Epithelial cell of proximal tubule (primary cell): Measurements from ENCODE around the gene AP1AR. TPM values are rescaled to one million over a fixed set of nuclear protein-coding genes. Genes with fewer than 3 reads are reported as not detected.
A peak's percentile ranks its signal among the peaks of the same experiment; 100 is the strongest.
"Not testable (repeated sequence)": the region's sequence is repeated elsewhere in the genome, so short reads cannot be mapped to it uniquely, and the experiment has no call there.

Experiments
- DNase-seq: peaks from one replicate; pipeline ENCODE4 v3.0.0-alpha.2; 2011; ENCODE audit warnings: low read depth
- H3K4me3 ChIP-seq: 2 replicates; pipeline ENCODE4 v1.5.1; 2011; ENCODE audit warnings: low read depth, mild to moderate bottlenecking, low read length
- total RNA-seq: library from RNA; depleted of rRNA; stranded (reverse); fragments of >200 nt; gene quantifications from 2 replicates; pipeline ENCODE4 v1.2.3, GENCODE V29; 2015
- TF ChIP-seq, protein P1 (sequence below): conservative IDR thresholded peaks from 2 replicates; pipeline ENCODE4 v1.5.1; 2012; ENCODE audit warnings: low read depth, mild to moderate bottlenecking, low read length

The AP1AR gene
- total RNA-seq, 1 donor from 2014 or later: 19.1 TPM

DNA sequence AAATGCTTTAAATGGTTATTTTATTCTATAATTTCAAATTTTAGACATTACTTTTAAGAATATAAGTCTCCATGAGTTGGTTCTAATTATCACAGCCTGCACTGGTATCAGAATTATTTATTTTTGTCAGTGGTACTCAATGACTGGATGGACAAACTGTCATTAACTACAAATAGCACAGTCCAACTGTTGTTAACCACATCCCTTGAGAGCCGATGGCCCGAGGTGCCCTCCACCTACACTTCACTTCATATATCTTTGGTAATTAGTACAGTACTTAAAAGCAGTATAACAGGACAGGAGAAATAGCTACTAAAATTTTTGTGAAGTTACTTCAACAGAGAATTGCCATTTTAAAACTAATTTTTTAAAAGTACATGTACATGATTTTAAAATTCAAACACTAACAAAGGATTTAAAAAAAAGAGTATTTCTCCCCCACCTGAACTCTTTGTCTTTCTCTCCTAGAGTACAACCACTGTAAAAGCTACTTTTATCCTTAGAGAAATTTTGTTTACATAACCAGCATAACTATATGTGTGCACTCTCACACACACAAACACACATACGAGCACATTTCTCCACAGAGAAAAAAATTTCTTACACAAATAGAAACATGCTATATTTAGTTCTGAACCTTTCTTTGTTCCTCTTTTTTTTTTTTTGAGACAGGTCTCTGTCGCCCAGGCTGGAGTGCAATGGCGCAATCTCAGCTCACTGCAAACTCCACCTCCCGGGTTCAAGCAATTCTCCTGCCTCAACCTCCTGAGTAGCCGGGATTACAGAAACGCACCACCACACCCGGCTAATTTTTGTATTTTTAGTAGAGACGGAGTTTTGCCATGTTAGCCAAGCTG lies 47.7 kb downstream of the AP1AR start:
- no peak for DNase-seq
- TF ChIP-seq, protein P1, sequence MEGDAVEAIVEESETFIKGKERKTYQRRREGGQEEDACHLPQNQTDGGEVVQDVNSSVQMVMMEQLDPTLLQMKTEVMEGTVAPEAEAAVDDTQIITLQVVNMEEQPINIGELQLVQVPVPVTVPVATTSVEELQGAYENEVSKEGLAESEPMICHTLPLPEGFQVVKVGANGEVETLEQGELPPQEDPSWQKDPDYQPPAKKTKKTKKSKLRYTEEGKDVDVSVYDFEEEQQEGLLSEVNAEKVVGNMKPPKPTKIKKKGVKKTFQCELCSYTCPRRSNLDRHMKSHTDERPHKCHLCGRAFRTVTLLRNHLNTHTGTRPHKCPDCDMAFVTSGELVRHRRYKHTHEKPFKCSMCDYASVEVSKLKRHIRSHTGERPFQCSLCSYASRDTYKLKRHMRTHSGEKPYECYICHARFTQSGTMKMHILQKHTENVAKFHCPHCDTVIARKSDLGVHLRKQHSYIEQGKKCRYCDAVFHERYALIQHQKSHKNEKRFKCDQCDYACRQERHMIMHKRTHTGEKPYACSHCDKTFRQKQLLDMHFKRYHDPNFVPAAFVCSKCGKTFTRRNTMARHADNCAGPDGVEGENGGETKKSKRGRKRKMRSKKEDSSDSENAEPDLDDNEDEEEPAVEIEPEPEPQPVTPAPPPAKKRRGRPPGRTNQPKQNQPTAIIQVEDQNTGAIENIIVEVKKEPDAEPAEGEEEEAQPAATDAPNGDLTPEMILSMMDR: no peak
- no peak overlapping the region for H3K4me3 ChIP-seq

DNA sequence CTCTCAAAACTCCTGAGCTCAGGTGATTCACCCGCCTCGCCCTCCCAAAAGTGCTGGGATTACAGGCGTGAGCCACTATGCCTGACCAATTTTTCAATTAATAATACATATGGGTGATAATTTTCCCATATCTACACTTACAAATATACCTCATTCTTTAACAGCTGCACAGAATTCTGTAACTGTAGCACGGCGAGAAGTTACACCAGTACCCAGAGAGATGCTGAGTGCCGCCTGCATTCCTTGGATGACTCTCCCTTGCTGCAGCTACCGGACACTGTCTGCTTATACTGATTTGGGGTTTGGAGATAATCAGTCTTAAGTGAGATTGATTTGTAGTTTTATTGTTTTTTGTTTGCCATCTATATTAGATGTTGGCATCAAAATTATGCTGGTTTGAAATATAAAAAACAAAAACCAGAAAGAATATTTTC lies 48.3 kb downstream of the AP1AR start:
- no peak for DNase-seq
- no peak overlapping the region for H3K4me3 ChIP-seq

DNA sequence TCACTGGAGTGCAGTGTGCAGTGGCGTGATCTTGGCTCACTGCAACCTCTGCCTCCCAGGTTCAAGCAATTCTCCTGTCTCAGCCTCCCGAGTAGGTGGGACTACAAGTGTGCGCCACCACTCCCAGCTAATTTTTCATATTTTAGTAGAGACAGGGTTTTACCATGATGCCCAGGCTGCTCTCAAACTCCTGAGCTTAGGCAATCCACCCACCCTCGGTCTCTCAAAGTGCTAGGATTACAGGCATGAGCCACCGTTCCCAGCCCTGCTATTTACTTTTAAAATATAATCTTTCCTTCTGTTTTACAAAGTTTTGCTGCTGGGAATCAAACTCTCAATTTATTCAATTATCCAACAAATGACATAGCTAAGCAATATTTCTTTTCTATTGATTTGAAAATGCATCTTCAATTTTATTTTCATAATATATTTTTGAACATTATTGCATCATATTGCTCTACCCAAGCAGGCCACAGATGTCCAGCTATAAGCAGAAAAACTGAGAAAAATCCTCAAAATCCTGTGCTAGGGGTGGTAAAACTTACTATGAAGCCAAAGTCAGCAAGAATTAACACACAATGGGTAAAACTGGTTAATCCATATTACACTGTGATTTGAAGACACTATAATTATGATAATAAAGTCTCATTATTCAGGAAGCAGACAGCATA lies 48.9 kb downstream of the AP1AR start:
- DNase-seq: no peak
- TF ChIP-seq, protein P1: no peak
- H3K4me3 ChIP-seq: no peak overlapping the region

More for the DNA sequence above, 48.3 kb downstream of the AP1AR start:
- TF ChIP-seq, protein P1: no peak

DNA sequence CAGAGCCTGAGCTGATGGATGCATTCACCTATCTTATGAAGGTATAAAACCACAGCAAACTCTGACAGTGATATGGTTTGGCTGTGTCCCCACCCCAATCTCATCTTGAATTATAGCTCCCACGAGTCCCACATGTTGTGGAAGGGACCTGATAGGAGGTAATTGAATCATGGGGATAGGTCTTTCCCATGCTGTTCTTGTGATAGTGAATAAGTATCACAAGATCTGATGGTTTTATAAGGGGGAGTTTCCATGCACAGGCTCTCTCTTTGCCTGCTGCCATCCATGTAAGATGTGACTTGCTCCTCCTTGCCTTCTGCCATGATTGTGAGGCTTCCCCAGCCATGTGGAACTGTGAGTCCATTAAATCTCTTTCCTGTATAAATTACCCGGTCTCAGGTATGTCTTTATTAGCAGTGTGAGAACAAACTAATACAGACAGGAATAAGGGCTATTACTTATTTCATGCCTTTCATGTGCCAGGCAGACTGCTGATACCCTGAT lies 50.4 kb downstream of the AP1AR start:
- not testable (repeated sequence) for DNase-seq, H3K4me3 ChIP-seq

DNA sequence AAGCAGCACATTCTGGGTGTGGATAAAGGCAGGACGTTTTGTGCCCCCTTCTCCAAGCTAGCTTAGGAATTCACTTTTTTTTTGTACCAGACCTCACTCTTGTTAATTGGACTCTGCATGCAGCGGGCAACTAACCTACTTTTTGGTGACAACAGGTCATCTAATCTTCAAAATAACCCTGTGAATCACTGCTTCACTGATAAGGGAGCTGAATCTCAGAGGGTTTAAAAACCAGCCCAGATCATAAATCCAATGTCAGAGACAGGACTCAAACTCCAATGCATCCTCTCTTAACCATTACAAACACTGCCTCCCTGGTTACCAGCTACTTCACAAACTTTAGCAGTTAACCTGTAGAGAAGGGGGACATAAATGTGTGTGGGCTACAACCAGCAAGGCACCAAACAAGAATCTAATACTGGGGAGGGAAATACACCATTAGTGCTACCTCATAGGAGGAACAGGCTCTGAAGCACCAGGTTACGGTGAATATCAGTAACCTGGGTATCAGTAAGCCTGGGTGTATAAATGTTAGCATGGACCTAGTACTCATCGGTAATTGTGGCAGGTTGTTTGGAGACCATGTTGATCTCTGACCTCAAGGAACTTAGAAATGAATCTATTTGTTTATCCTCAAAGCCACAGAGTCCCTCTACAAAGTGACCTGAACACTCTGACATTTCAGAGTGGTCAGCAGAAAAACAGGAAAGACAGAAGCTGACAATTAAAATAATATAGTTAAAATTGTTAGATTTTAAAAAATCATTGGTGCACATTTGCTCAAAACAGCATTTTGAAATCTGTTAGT lies 51.5 kb downstream of the AP1AR start:
- H3K4me3 ChIP-seq: no peak overlapping the region
- TF ChIP-seq, protein P1: no peak
- DNase-seq: no peak

DNA sequence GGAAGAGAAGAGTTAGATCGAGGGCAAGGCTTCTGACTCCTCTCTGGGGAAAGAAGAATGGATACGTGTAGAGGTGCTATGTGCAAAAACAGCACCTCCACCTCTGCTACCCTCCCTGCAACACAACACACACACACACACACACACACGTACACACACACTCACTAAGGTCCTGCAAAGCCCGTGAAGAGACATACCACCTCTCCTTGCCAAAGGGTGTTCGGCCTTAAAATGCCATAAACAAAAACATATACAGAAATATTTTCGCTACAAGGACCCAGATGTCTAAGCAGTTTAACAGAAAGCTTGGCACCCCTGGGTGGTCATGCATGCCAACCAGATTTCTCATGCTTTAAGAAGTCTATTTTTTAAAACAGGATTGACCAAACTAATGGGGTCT lies 52.6 kb downstream of the AP1AR start:
- H3K4me3 ChIP-seq: peak overlapping the region; percentile 80
- TF ChIP-seq, protein P1: no peak
- DNase-seq: no peak
